HCT116 (cell line): ENCODE data around the gene MFSD6. TPM values are rescaled to one million over a fixed set of nuclear protein-coding genes. Genes with fewer than 3 reads are reported as not detected.

Experiments used
- ATAC-seq: fragments of 200-7000 bp; cut with Tn5 transposase; 2 replicates; pipeline ENCODE4 v1.9.1; 2020; ENCODE audit warnings: mild to moderate bottlenecking, moderate library complexity
- BruUV-seq: library from RNA; stranded (reverse); fragments of 400-500 nt; replicated peaks from 2 replicates; lab custom pipeline; 2021; lab: Mats Ljungman, UMichigan
- CTCF ChIA-PET: fragments of 300-600 bp; sonication (Branson Sonifier 250); formaldehyde crosslinking; loops from one replicate; lab custom pipeline; 2021; ENCODE audit warnings: antibody characterized with exemption; lab: Charles Lee
- POLR2A ChIA-PET: fragments of 300-600, 350-600 bp; sonication (Branson Sonifier 250); formaldehyde crosslinking; loops from one replicate; lab custom pipeline; 2021; ENCODE audit warnings: antibody characterized with exemption; lab: Charles Lee
- RAD21 ChIA-PET, 2 experiments: fragments of 300-600 bp; sonication (Branson Sonifier 250); formaldehyde crosslinking; loops; one replicate each; lab custom pipeline; 2023; ENCODE audit warnings: low total read pairs in 2 of 2; ENCODE audit not compliant: uncharacterized antibody in 2 of 2, unreplicated experiment in 2 of 2, low non-redundant PET in 1 of 2; lab: Charles Lee
- DNase-seq: peaks from one replicate; pipeline ENCODE4 v3.0.0-alpha.2; 2010; ENCODE audit warnings: low read depth, low spot score
- H2AFZ ChIP-seq: fragments of 200-600 bp; shearing (Covaris generic), sonication (generic); 2 replicates; pipeline ENCODE4 v1.6.1; 2017; ENCODE audit warnings: low read depth, mixed run types, mixed read lengths, antibody characterized with exemption, low read length; ENCODE audit not compliant: poor library complexity, severe bottlenecking
- H3K27ac ChIP-seq: 2 replicates; pipeline ENCODE4 v1.5.1; 2012; ENCODE audit warnings: low read depth, low read length
- H3K27me3 ChIP-seq: fragments of 200-600 bp; sonication (generic); 2 replicates; pipeline ENCODE4 v1.6.1; 2016; ENCODE audit warnings: mixed run types, low read length, mixed read lengths; ENCODE audit not compliant: insufficient read depth
- H3K36me3 ChIP-seq, 2 experiments: fragments of 200-500 bp in 1 of 2; fragments of 200-600 bp in 1 of 2; sonication (Bioruptor generic) in 1 of 2; sonication (generic) in 1 of 2; 2 replicates each; pipeline versions ENCODE4 v1.5.1 to v1.6.1; 2014 to 2016; ENCODE audit warnings: low read length in 2 of 2, inconsistent platforms in 1 of 2, mixed read lengths in 1 of 2, mixed run types in 1 of 2; ENCODE audit not compliant: insufficient read depth in 2 of 2, control insufficient read depth in 1 of 2
- H3K4me1 ChIP-seq, 2 experiments: fragments of 200-600 bp in 1 of 2; sonication (generic) in 1 of 2; 2 replicates each; pipeline versions ENCODE4 v1.5.1 to v1.6.1; 2012 to 2017; ENCODE audit warnings: low read length in 2 of 2, inconsistent platforms in 1 of 2, mild to moderate bottlenecking in 1 of 2, mixed read lengths in 1 of 2, mixed run types in 1 of 2, moderate library complexity in 1 of 2; ENCODE audit not compliant: insufficient read depth in 2 of 2, control insufficient read depth in 1 of 2
- H3K4me2 ChIP-seq: fragments of 200-600 bp; sonication (generic); 2 replicates; pipeline ENCODE4 v1.6.1; 2017; ENCODE audit warnings: mixed run types, low read length, mixed read lengths
- H3K4me3 ChIP-seq, 2 experiments: fragments of 200-600 bp in 1 of 2; sonication (generic) in 1 of 2; replicated peaks in 1 of 2; 2 replicates each; pipeline ENCODE4 v1.5.1; 2011 to 2016; ENCODE audit warnings: low read length in 2 of 2, control low read depth in 1 of 2, low read depth in 1 of 2, mild to moderate bottlenecking in 1 of 2, mixed read lengths in 1 of 2, mixed run types in 1 of 2
- H3K79me2 ChIP-seq: fragments of 200-600 bp; sonication (generic); 2 replicates; pipeline ENCODE4 v1.6.1; 2017; ENCODE audit warnings: mild to moderate bottlenecking, mixed run types, low read length, moderate library complexity, mixed read lengths; ENCODE audit not compliant: insufficient read depth
- H3K9ac ChIP-seq: fragments of 200-600 bp; sonication (generic); 2 replicates; pipeline ENCODE4 v1.6.1; 2016; ENCODE audit warnings: low read length, mixed read lengths
- H3K9me2 ChIP-seq: fragments of 200-600 bp; sonication (generic), shearing (Covaris generic); 2 replicates; pipeline ENCODE4 v1.6.1; 2017; ENCODE audit warnings: mixed run types, mild to moderate bottlenecking, moderate library complexity; ENCODE audit not compliant: insufficient read depth
- H3K9me3 ChIP-seq, 2 experiments: fragments of 200-500 bp in 1 of 2; fragments of 200-600 bp in 1 of 2; sonication (Bioruptor generic) in 1 of 2; sonication (generic) in 1 of 2; 2 replicates each; pipeline ENCODE4 v1.6.1; 2014 to 2017; ENCODE audit warnings: low read length in 2 of 2, mixed read lengths in 2 of 2, inconsistent platforms in 1 of 2, low read depth in 1 of 2, mild to moderate bottlenecking in 1 of 2, mixed run types in 1 of 2, moderate library complexity in 1 of 2; ENCODE audit not compliant: control insufficient read depth in 1 of 2, insufficient read depth in 1 of 2
- H4K20me1 ChIP-seq: fragments of 200-600 bp; sonication (generic), shearing (Covaris generic); 2 replicates; pipeline ENCODE4 v1.6.1; 2017; ENCODE audit warnings: mixed run types, mild to moderate bottlenecking, moderate library complexity; ENCODE audit not compliant: insufficient read depth
- CBX3 ChIP-seq: IDR thresholded peaks from 2 replicates; pipeline ENCODE4 v1.6.1; 2012; ENCODE audit warnings: low read depth
- CEBPB ChIP-seq: IDR thresholded peaks from 2 replicates; pipeline ENCODE4 v1.6.1; 2012; ENCODE audit warnings: low read depth
- CTCF ChIP-seq, 3 experiments: fragments of 200-600 bp in 1 of 3; sonication (generic) in 1 of 3; IDR thresholded peaks in 2 of 3; conservative IDR thresholded peaks in 1 of 3; 2 replicates each; pipeline ENCODE4 v1.5.1; 2012 to 2017; ENCODE audit warnings: low read depth in 2 of 3, low read length in 2 of 3, antibody characterized with exemption in 1 of 3, borderline replicate concordance in 1 of 3, control low read depth in 1 of 3, mild to moderate bottlenecking in 1 of 3, mixed read lengths in 1 of 3, mixed run types in 1 of 3, moderate library complexity in 1 of 3; ENCODE audit not compliant: insufficient read depth in 1 of 3
- EGR1 ChIP-seq: IDR thresholded peaks from 2 replicates; pipeline ENCODE4 v1.6.1; 2012; ENCODE audit warnings: low read depth
- ELF1 ChIP-seq: IDR thresholded peaks from 2 replicates; pipeline ENCODE4 v1.6.1; 2012; ENCODE audit warnings: low read depth, borderline replicate concordance
- EZH2phosphoT487 ChIP-seq: fragments of 200-600 bp; IDR thresholded peaks from 2 replicates; pipeline ENCODE4 v1.6.1; 2018; ENCODE audit warnings: antibody characterized with exemption, borderline replicate concordance
- FOSL1 ChIP-seq: IDR thresholded peaks from 2 replicates; pipeline ENCODE4 v1.6.1; 2012; ENCODE audit warnings: low read depth
- JUND ChIP-seq: IDR thresholded peaks from 2 replicates; pipeline ENCODE4 v1.6.1; 2012
- MAX ChIP-seq: IDR thresholded peaks from 2 replicates; pipeline ENCODE4 v1.6.1; 2012
- POLR2A ChIP-seq: IDR thresholded peaks from 2 replicates; pipeline ENCODE4 v1.7.0; 2011; ENCODE audit warnings: borderline replicate concordance; ENCODE audit not compliant: insufficient read depth, insufficient read length; ENCODE audit errors: extremely low read depth
- POLR2AphosphoS5 ChIP-seq: IDR thresholded peaks from 2 replicates; pipeline ENCODE4 v1.6.1; 2011; ENCODE audit warnings: mild to moderate bottlenecking, low read depth, low read length, moderate library complexity
- RAD21 ChIP-seq: IDR thresholded peaks from 2 replicates; pipeline ENCODE4 v1.6.1; 2012; ENCODE audit warnings: low read depth, mild to moderate bottlenecking
- SIN3A ChIP-seq: IDR thresholded peaks from 2 replicates; pipeline ENCODE4 v1.6.1; 2012; ENCODE audit warnings: low read depth
- SP1 ChIP-seq: IDR thresholded peaks from 2 replicates; pipeline ENCODE4 v1.6.1; 2012; ENCODE audit warnings: low read depth
- SRF ChIP-seq: IDR thresholded peaks from 2 replicates; pipeline ENCODE4 v1.6.1; 2012; ENCODE audit warnings: low read depth
- ZBTB33 ChIP-seq: IDR thresholded peaks from 2 replicates; pipeline ENCODE4 v1.6.1; 2011; ENCODE audit warnings: mild to moderate bottlenecking, low read length, moderate library complexity; ENCODE audit not compliant: insufficient replicate concordance; ENCODE audit errors: extremely low read depth
- ZFX ChIP-seq: fragments of 450-650 bp; IDR thresholded peaks from 2 replicates; pipeline ENCODE4 v1.6.1; 2017
- ZNF274 ChIP-seq: fragments of 200-500 bp; sonication (Bioruptor generic); IDR thresholded peaks from 2 replicates; pipeline ENCODE4 v1.6.1; 2014; ENCODE audit warnings: mild to moderate bottlenecking, low read depth, low read length, inconsistent platforms
- intact Hi-C: fragments of 100-400 bp; cut with micrococcal nuclease; formaldehyde crosslinking; loops from 2 replicates; pipeline ENCODE4 v1.10.0; 2022
- total RNA-seq: library from RNA; stranded (reverse); gene quantifications from one replicate; pipeline ENCODE4 v1.2.1, GENCODE V29; 2021; ENCODE audit not compliant: unreplicated experiment
- TF ChIP-seq, protein P1 (sequence below): IDR thresholded peaks from 2 replicates; pipeline ENCODE4 v1.6.1; 2012; ENCODE audit warnings: low read depth
- TF ChIP-seq, protein P2 (sequence below): IDR thresholded peaks from 2 replicates; pipeline ENCODE4 v1.6.1; 2012

MFSD6 gene
- total RNA-seq, 1 experiment from 2014 or later: 18.6 TPM

- RAD21 ChIA-PET: no interaction called here
- H3K4me2 ChIP-seq: no peak overlapping the region
- intact Hi-C loops: no loop called here
- peaks cover 0 to 10% of the 10 kb centered on the region in 2 experiments; a peak in 1 of 4 replicates for H3K4me1 ChIP-seq
- H3K36me3 ChIP-seq: no peaks in the 10 kb centered on the region
- POLR2A ChIA-PET: no interaction called here
- CTCF ChIA-PET: no interaction called here
- no TSS peak for BruUV-seq
- ATAC-seq: no peak
- no peak overlapping the region for H3K9ac ChIP-seq
- no peaks in the 10 kb centered on the region for H4K20me1 ChIP-seq
- H3K9me2 ChIP-seq: no peaks in the 10 kb centered on the region
- DNase-seq: no peak
- TF ChIP-seq ZNF274: no peak
- TF ChIP-seq, protein P1, sequence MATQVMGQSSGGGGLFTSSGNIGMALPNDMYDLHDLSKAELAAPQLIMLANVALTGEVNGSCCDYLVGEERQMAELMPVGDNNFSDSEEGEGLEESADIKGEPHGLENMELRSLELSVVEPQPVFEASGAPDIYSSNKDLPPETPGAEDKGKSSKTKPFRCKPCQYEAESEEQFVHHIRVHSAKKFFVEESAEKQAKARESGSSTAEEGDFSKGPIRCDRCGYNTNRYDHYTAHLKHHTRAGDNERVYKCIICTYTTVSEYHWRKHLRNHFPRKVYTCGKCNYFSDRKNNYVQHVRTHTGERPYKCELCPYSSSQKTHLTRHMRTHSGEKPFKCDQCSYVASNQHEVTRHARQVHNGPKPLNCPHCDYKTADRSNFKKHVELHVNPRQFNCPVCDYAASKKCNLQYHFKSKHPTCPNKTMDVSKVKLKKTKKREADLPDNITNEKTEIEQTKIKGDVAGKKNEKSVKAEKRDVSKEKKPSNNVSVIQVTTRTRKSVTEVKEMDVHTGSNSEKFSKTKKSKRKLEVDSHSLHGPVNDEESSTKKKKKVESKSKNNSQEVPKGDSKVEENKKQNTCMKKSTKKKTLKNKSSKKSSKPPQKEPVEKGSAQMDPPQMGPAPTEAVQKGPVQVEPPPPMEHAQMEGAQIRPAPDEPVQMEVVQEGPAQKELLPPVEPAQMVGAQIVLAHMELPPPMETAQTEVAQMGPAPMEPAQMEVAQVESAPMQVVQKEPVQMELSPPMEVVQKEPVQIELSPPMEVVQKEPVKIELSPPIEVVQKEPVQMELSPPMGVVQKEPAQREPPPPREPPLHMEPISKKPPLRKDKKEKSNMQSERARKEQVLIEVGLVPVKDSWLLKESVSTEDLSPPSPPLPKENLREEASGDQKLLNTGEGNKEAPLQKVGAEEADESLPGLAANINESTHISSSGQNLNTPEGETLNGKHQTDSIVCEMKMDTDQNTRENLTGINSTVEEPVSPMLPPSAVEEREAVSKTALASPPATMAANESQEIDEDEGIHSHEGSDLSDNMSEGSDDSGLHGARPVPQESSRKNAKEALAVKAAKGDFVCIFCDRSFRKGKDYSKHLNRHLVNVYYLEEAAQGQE: no peak
- TF ChIP-seq MAX: no peak
- TF ChIP-seq ZFX: no peak
- TF ChIP-seq SP1: no peak
- TF ChIP-seq FOSL1: no peak
- TF ChIP-seq CEBPB: no peak
- TF ChIP-seq RAD21: no peak
- TF ChIP-seq EGR1: no peak
- no peak for TF ChIP-seq JUND
- no peak for TF ChIP-seq SIN3A
- TF ChIP-seq SRF: no peak
- no peak for TF ChIP-seq POLR2AphosphoS5
- TF ChIP-seq CTCF (IDR thresholded peaks at IDR 0.05 in 2 of 3, conservative IDR thresholded peaks at IDR 0.05 in 1 of 3; ENCODE audit: borderline replicate concordance in 1 of 3, insufficient read depth in 1 of 3, low read depth in 2 of 3, low read length in 2 of 3): no peak
- TF ChIP-seq ZBTB33: no peak
- TF ChIP-seq, protein P2, sequence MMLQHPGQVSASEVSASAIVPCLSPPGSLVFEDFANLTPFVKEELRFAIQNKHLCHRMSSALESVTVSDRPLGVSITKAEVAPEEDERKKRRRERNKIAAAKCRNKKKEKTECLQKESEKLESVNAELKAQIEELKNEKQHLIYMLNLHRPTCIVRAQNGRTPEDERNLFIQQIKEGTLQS: no peak
- no peak for TF ChIP-seq EZH2phosphoT487
- TF ChIP-seq POLR2A: no peak
- no peak for TF ChIP-seq ELF1
- no peak for TF ChIP-seq CBX3
- H3K4me3 ChIP-seq: no peak overlapping the region
- H3K79me2 ChIP-seq: no peaks in the 10 kb centered on the region
- H2AFZ ChIP-seq: no peak overlapping the region
- H3K27ac ChIP-seq: no peak overlapping the region
- no peaks in the 10 kb centered on the region for H3K27me3 ChIP-seq
- no peaks in the 10 kb centered on the region for H3K9me3 ChIP-seq
Observed at GRCh38 chr2:190527918-190528317, 119.8 kb downstream of the MFSD6 start.
